GM12874 (cell line): ENCODE measurements around the gene ZEB2.

Source experiments
- CTCF ChIP-seq: IDR thresholded peaks from 2 replicates; pipeline ENCODE4 v1.5.1; 2011; ENCODE audit warnings: low read depth, mild to moderate bottlenecking, control low read depth, low read length, moderate library complexity; ENCODE audit not compliant: insufficient read depth

Gene ZEB2

GRCh38 chr2:144447535-144447934 lies 72.4 kb downstream of the ZEB2 start:
- TF ChIP-seq CTCF, result no peak

GRCh38 chr2:144446136-144446535 lies 73.8 kb downstream of the ZEB2 start:
- TF ChIP-seq CTCF, result no peak

- TF ChIP-seq CTCF, result no peak
Measured at GRCh38 chr2:144445196-144445595, 74.7 kb downstream of the ZEB2 start.

GRCh38 chr2:144443837-144444817 lies 75.8 kb downstream of the ZEB2 start:
- TF ChIP-seq CTCF, result no peak

GRCh38 chr2:144441711-144442141 lies 78.2 kb downstream of the ZEB2 start:
- no peak for TF ChIP-seq CTCF

GRCh38 chr2:144439993-144440392 lies 79.9 kb downstream of the ZEB2 start:
- no peak for TF ChIP-seq CTCF

GRCh38 chr2:144438801-144439631 lies 80.9 kb downstream of the ZEB2 start:
- no peak for TF ChIP-seq CTCF
